Activated CD4-positive, alpha-beta T cell treated with anti-CD3 and anti-CD28 coated beads, Interleukin-2, amount 50 U/mL, for 4 hours (primary cell): ENCODE results near the gene POLR3B.
"Not testable (repeated sequence)": the region's sequence is repeated elsewhere in the genome, so short reads cannot be mapped to it uniquely, and the experiment has no call there.

Experiments
- DNase-seq, 2 experiments: peaks; one replicate each; pipeline ENCODE4 v3.0.0-alpha.2; 2020

POLR3B gene

DNA sequence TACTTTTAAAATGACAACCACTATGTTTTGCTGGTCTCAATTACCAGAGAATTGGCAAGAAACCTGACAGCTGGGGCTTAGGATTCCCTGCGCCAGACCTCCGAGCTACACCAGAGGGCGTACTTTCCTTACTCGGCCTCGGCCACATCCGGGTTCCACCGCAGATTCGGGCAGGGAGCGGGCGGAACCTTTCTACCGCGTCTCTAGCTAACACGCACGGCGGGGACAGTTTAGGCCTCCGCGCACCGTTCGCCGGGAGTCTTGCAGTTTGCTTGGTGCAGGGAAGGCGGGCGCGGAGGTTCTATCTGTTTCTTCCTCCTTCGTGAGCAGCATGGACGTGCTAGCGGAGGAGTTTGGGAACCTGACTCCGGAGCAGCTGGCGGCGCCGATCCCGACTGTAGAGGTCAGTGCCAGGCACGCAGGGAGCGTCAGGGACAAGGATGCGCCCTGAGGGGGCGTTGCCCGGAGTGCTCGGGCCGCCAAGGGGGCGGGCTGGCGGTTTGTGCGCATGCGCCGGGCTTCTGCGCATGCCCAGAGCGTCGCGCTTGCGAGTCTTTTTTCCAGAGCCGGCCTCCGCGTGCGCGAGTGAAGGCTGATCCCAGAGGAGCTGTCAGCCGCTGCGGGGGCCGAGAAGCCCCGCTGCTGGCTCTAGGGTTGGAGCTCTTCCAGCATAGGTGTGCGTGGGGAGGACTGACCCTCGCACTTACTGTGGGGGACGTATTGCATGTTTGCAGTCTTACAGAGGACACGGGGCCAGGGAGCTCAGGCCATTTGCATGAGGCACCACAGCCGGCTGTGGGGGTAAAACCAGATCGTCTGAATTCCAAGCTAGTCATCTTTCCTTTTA is at the start of gene POLR3B:
Gene POLR3B (plus strand): TSS at position 200 of the 847 bp plus-strand sequence. CDS start 132 bp downstream, at position 332.
- peak; percentile 96 for DNase-seq

DNA sequence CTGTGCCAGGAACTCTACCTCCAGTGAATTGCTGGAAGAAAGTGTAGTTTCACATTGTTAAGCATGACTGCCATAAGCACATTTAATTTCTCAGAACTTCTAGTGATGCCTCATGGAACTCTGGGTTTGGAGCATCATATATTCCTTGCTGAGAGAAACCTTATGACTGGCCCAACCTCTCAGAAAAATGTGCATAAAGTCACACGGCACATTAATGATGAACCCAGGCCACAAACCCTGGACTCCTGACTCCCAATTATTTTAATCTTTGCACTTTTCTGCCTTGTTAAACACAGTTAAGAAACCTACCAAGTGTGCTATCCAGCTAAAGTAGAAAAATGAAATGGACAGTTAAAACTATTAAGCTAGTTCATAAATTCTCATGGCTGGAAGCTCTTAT is 49.4 kb upstream of the POLR3B start:
- no peak for DNase-seq

DNA sequence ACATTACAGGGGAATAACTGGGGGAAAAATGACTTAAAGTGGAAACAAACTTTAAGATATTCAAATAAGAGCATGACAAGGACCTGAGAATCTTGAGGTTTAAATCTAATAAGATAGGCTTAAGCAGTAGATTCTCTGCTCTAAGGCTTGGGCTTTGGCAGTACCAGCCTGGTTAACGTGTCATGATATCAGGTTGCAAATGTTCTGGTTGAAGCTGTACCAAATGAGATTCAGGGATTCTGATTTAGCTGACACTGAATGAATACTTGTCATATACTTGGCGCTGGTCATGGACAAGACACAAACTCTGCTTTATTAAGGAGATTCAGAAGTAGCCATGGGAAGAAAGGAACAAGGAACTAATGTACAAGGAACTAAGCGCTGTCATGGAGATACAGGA is 48.9 kb upstream of the POLR3B start:
- no peak for DNase-seq

DNA sequence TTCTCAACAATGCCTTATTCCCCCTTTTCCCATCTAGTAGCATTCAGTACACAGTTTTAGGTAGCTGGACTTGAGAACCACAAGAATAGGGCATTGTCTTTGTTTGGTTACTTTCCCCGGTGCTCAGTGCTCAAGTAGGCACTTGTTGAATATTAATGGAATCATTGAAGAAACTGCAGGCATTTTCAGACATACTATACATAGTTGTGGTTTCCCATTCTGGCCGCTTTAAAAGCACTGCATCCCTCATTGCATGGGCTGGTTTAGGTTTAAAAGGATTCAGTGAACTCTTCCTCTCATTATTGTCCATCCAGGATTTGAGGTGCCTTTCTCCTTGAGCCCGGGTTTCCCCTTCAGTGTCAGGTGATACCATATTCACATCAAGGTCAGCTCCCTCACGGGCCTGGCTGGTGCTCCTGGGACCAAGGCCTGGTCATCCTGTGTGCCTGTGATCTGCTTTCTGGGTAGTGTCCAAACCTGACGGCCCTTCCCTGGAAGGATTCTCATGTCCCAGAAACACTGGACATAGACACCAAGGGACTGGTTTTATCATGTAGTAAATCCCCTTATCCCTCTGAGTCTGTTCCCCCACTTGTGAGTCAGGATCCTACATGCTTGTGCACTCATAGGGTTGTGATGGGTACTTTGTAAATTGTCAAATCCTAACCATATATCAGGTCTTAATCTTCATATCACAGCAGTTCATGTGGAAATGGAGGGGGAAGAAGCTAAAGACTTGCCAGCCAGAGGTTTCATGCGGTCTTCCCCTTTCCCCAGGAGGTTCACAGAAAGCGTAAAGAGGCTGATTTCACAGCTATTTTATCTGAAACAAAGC is 47.7 kb upstream of the POLR3B start:
- DNase-seq = no peak

DNA sequence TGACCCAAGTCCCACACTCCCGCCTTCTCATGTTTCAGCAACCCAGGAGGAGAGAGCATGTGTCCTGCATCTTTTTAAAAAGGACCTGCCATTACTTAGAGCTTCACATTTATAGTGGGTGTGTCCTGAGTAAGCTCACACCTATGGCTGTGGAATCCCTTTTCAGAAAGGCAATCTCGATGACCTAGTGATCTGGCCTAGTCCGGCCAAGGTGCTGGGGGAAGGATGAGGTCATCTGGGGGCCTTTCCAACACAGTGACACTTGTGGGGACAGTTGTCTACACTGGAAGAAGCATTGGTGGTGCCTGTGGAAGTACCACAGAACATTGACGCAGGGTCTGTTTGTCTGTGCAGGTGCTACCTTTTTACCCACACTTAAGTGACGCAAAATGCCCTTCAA is 46.9 kb upstream of the POLR3B start:
- no peak for DNase-seq

DNA sequence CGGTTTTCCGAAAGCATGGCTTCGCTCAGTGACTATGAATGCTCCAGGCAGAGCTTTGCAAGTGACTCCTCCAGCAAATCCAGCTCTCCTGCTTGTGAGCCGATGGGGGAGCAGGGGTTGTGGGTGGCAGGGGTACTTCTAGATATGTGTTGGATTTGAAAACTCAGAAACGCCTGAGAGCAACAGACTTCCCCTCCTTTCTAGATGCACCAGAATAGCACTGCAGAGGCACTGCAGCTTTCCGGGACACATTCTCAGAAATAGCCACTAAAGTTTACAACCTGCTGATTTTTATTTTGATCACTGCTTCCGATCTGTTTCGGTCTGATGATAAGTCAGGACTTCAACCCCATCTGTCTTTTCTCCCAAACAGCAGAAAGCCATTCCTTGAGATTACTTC is 46.4 kb upstream of the POLR3B start:
- DNase-seq = no peak

DNA sequence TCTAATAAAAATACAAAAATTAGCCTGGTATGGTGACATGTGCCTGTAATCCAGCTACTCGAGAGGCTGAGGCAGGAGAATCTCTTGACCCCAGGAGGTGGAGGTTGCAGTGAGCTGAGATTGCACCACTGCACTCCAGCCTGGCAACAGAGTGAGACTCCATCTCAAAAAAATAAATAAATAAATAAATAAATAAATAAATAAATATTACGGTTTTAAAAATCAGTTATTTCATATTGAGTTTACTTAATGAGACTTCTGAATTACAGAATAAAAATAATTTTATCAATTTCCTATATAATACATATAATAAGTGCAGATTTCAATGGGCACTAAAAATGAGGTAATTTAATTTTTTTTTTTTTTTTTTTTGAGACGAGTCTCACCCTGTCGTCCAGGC is 44.1 kb upstream of the POLR3B start:
- not testable (repeated sequence) for DNase-seq

DNA sequence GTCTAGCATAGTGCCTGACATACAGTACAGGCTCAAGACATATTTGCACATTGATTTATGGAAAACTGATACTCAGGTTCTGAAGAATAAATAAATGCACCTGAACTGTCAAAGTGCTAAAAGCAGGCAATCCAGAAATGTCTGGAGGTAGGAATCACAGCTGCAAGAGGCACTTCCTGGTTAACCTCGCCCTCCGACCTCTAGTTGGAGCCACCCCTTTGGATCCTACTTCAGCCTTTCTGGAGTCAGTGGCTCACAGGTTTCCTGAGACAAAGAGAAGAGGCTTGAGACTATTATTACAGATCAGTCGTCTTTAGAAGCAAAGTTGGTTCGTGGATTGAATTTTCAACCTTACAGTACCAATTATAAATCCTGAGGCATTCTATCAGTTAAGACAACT is 42.0 kb upstream of the POLR3B start:
- DNase-seq = no peak

DNA sequence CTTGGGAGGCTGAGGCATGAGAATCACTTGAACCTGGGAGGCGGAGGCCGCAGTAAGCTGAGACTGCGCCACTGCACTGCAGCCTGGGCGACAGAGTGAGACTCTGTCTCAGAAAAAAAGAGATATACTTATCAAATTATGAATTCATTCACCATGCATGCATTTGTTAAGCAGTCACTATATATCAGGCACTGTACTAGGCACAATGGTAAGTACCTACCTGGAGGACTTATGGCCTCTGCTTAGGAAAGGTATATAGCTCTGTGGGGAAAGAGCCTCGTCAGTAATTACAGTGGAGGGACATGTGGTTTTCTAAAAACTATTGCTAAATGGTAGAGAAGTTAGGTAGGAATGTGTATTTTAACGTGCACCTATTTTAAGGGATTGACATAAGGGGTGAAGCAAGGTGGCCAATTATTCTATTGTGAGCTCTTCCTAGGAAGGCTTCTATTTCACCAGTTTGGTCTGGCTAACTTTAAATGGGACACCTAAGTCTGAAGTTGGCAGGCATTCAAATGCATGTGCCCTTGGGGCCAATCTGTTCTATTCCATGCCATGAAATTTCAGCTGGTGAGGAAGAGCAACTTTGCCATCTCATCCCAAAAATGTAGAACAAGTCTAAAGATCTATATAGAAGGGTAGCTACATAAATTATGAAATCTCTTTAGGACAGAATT is 40.0 kb upstream of the POLR3B start:
- no peak for DNase-seq

DNA sequence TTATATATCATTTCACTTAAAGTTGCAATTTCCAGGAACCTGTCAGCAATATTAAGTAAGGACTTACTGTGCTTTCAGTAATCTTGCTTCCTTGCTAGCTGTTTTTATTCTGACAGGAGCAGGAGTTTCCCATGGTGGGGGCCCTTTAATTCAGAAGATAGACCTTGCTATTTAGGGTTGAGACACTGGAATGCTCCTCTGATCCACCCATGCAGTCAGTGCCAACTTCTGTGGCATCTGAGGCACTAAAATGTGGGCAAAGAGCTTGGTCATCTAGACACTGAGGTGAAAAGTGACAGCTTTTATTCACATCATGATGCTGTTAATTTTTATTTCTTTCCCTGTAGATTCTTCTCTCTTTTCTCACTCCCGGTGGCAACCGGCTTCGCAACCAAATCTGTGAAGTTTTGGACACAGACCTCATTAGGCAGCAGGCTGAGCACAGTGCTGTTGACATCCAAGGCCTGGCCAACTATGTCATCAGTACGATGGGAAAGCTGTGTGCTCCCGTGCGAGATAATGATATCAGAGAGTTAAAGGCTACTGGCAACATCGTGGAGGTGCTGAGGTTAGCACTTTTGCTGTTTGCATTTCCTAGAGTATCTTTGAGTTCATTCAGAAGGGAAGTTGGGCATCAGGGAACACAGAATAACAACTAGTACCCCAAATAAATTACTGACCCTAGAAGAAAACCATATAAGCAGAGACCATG is 36.3 kb upstream of the POLR3B start:
- DNase-seq = no peak

DNA sequence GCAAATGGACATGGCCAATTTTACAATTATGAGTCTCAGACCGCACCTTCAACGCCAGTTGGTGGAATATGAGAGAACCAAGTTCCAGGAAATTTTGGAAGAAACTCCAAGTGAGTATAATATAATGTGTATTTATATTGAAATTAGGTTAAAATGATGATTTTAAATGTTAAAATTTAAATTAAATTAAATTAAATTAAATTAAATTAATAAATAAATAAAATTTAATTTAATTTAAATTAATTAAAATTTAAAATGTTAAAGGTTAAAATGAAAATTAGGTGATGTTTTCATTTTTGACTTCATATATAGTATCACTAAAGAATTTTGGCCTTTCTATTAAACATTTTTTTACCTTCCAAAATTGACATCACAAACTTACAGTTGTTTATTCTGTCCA is 34.0 kb upstream of the POLR3B start:
- DNase-seq = no peak

DNA sequence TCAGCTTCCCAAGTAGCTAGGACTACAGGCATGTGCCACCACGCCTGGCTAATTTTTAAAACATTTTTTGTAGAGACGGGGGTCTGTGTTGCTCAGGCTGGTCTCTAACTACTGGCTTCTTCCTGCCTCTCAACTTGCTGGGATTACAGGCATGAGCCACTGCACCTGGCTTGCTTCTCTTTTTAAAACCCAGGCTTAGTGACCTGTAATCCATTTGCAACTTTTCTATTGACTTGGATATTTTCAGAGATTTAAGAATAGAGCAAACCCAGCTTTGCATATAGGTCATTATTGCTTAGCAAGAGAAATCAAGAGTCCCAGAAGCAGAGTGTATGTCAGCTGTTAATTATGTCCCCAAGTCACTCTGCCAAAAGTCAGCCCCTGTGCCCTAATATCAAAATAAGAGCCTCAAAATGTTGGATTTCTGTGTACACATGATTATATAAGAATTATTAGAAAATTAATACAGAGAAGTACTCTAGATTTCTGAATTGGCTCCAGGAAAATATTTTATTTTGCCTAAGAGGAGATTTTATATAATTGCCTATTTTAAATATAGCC is 30.2 kb upstream of the POLR3B start:
- no peak for DNase-seq

DNA sequence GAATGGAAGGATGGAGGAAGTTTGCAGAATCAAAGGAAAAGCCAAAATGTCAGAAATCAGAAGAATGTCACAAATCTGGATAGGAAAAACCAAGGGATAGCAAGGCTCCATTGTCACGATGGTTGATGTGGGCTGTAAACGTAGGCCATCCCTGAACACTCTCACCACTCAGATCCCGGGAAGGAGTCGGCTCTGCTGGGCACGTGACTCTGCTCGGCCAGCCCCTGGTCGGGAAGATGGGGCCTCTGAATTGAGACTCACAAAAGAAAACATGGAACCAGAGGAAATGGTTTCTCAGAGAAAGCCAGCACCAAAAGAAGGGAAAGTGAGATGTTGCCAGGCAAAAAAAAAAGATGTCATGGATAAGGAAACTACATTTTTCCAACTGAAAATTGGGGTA is 28.8 kb upstream of the POLR3B start:
- no peak for DNase-seq

DNA sequence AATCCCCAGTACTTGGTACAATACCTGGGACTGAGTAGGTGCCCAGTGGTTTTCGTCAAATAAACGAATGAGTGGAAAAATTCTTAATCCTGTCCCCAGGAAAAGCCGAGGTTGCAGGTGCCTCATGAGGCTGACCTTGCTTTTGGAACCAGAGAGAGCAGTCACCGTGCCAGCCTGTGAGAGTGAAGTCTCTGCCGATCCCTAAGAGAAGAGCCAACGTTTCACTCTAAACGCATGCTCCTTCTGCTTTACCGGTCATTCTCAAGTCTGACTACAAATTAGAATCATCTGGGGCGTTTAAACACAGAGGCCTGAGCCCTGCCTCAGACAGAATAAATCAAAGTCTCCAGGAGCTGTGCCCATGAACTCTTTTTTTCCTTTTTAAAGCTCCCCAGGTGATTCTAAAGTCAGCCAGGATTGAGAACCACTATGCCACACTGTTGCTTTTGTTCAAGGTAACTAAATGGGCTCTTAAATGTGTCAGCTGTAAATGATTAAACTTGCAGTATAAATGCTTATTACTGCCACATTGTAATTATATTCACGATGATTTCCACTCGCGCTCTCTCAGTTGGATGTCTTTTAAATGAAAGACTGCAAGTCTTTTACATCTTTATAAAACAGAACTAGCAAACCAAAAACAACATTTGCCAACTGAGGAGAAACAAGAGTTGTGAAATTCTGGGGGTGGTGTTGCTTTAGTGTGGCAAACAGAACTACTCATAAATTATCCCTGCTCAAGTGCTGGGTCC is 28.1 kb upstream of the POLR3B start:
- no peak for DNase-seq

DNA sequence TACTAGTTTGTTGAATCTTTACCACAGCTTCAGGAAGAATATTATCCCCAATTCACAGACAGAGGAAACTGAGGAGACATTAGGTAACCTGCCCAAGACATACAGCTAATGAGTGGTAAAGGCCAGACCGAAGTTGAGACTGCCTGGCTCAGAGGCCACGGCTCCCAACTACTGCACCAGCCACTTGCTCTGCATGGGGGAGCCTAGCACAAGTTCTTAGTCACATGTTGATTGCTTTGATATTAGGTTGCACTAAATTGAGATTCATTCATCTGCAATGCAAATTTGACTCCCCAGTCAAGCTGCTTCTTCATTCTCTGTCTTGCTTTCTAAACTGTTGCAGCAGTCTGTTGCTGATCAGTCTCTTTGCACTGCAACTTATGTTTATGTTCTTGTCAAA is 25.9 kb upstream of the POLR3B start:
- DNase-seq = no peak

DNA sequence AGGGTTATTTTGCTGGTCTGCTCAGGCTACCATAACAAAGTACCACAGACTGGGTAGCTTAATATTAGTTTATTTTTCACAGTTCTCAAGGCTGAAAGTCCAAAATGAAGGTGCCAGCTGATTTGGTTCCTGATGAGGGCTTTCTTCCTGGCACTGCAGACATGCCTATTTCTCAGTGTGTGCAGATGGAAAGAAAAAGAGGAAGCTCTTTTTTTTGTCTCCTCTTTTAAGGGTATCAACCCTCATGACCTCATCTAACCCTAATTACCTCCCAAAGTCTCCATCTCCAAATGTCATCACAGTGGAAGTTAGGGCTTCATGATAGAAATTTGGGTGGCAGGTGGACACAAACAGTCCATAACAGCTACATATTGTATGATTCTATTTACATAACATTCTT is 25.0 kb upstream of the POLR3B start:
- no peak for DNase-seq

DNA sequence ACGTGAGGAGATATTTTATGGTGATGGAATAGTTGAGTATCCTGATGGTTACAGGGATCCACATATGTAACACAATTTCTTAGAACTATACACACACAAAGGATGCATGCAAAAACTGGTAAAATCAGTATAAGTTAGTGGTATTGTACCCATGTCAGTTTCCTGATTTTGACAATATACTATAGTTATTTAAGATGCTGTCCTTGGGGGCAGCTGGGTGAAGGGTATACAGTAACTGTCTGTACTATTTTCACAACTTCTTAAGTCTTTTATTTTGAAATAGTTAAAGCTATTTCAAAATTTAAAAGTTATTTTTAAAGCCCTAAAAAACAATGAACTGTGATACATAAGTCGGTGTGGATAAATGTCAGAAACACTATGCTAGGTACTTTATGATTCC is 24.5 kb upstream of the POLR3B start:
- no peak for DNase-seq

DNA sequence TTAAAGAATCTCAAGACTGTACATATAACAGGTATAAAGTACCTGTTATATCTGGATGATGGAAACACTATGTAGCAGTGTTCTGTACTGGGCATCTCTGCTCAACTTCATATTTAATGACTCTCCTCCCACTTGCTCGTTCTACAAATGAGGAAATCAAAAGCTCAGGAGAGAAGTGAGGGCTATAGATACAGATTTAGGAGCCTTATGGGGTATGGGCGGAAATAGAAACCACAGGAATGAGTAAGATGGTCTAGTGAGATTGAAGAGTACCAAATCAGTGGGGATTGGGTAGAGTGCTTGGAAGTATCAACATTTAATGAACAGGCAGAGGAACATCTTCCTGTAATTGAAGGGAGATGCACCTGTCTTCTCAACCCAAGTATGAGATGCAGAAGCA is 23.8 kb upstream of the POLR3B start:
- DNase-seq = no peak

DNA sequence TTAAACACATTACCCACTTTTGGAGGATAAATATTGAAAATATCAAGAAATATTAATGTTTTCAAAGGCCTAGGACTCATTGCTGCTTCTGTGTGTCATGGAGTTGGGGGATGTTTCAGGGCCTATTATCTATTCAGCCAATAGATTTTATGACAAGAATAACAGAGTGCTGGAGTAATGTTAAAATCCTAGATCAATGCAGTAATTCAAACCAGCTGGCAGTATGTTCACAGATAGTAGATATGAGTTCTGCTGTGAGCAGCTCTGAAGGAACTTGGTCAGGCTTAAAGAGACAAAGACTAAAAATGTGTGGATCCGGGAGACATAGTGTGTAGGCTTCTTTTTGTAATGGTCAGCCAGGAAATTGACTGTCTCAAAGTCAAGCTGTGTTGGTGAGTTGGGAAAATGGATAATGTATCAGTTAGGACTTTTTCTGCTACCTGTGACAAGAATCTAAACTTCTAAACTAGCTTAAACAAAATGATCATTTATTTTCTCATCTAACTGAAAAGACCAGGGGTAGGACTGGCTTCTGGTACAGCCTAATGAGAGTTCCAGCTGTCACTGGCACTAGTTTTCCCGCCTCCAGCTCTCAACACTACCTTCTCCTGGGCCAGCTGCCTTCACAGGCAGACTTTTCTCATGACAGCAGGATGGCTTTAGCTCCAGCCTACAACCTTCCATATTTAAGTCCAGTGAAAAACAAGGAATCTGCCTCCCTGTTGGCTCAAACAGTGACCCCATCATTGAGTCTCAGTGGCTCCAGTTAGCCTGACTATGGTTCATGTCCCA is 16.3 kb upstream of the POLR3B start:
- no peak for DNase-seq

DNA sequence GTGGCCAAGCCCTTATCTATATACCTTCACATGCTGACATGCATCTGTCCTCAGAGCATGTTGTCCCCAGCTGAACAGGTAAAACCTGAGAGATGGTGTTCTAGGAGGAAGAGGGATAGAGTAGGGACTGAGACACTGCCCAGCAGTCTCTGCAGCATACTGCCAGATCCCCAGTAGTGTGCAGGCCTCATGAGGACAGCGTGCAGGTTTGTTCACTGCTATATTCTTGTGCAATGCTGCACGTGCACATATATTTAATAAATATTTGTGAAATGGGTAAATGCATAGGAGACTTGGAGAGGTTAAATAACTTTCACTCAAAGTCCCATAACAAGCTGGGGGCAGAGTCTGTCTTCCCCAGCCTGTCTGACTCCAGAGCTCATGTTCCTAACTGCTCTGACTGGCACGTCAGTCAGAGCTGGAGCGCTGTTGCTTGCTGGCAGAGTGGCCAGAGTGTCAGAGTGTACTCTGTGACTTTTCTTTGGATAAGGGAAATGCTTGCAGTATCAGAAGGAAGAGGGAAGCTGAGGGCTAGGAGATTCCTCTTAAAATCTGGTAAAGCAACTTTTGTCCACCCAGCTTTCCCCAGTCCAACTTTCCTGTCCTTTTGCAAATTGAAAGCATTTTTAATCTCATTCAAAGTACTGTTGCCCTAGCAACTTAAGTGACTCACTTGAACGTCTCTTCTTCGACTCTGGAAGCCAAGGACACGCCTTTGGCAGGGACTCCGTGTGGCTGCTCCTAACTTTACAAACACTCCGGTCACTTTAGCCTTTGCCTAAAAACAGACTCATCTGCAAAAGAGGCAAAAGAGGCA is 14.9 kb upstream of the POLR3B start:
- no peak for DNase-seq
